CD14-positive monocyte (primary cell): ENCODE measurements around the gene CELF2. TPM values are rescaled to one million over a fixed set of nuclear protein-coding genes. Genes with fewer than 3 reads are reported as not detected.
A peak's percentile ranks its signal among the peaks of the same experiment; 100 is the strongest.

Source experiments
- DNase-seq, 3 donors: peaks; one replicate each; pipeline ENCODE4 v3.0.0-alpha.2; 2011 to 2022
- H2AFZ ChIP-seq: 2 replicates; pipeline ENCODE4 v1.6.0; 2012; ENCODE audit warnings: mild to moderate bottlenecking, low read depth, low read length, inconsistent platforms; ENCODE audit not compliant: insufficient read depth, poor library complexity, severe bottlenecking
- H3K27ac ChIP-seq, 2 donors: 1 replicate in 1 of 2; 2 replicates in 1 of 2; pipeline ENCODE4 v1.5.1; 2012 to 2013; ENCODE audit warnings: low read length in 2 of 2, control low read depth in 1 of 2, inconsistent platforms in 1 of 2, low read depth in 1 of 2, mild to moderate bottlenecking in 1 of 2
- H3K27me3 ChIP-seq, 2 donors: one replicate each; pipeline versions ENCODE4 v1.6.0 to v1.6.1; 2011 to 2013; ENCODE audit warnings: low read length in 2 of 2; ENCODE audit not compliant: control insufficient read depth in 2 of 2, insufficient read depth in 2 of 2
- H3K36me3 ChIP-seq, 2 donors: replicated peaks in 1 of 2; 1 replicate in 1 of 2; 2 replicates in 1 of 2; pipeline versions ENCODE4 v1.5.1 to v1.6.1; 2012 to 2013; ENCODE audit warnings: low read length in 2 of 2, control low read depth in 1 of 2, inconsistent platforms in 1 of 2, mild to moderate bottlenecking in 1 of 2; ENCODE audit not compliant: insufficient read depth in 2 of 2, control insufficient read depth in 1 of 2
- H3K4me1 ChIP-seq, 2 donors: 1 replicate in 1 of 2; 2 replicates in 1 of 2; pipeline versions ENCODE4 v1.5.1 to v1.6.1; 2012 to 2013; ENCODE audit warnings: low read length in 2 of 2, control low read depth in 1 of 2, inconsistent platforms in 1 of 2, mild to moderate bottlenecking in 1 of 2, moderate library complexity in 1 of 2; ENCODE audit not compliant: insufficient read depth in 2 of 2, control insufficient read depth in 1 of 2
- H3K4me2 ChIP-seq: replicated peaks from 2 replicates; pipeline ENCODE3; 2012; ENCODE audit warnings: low read length, moderate library complexity, mild to moderate bottlenecking; ENCODE audit not compliant: poor library complexity, severe bottlenecking; ENCODE audit errors: extremely low read depth
- H3K4me3 ChIP-seq, 3 experiments: fragments of 200-600 bp in 1 of 3; sonication (generic) in 1 of 3; replicated peaks in 1 of 3; 1 replicate in 2 of 3; 2 replicates in 1 of 3; pipeline ENCODE4 v1.5.1; 2011 to 2013; ENCODE audit warnings: low read length in 3 of 3, mild to moderate bottlenecking in 3 of 3, control low read depth in 2 of 3, low read depth in 2 of 3, inconsistent platforms in 1 of 3, moderate library complexity in 1 of 3
- H3K79me2 ChIP-seq: 2 replicates; pipeline ENCODE4 v1.6.0; 2012; ENCODE audit warnings: mild to moderate bottlenecking, control low read depth, inconsistent platforms, low read length, moderate library complexity; ENCODE audit not compliant: insufficient read depth
- H3K9ac ChIP-seq: 2 replicates; pipeline ENCODE4 v1.6.0; 2017; ENCODE audit warnings: low read length, mild to moderate bottlenecking; ENCODE audit not compliant: insufficient read depth, poor library complexity, severe bottlenecking
- H3K9me3 ChIP-seq, 2 donors: replicated peaks in 1 of 2; 1 replicate in 1 of 2; 2 replicates in 1 of 2; pipeline versions ENCODE4 v1.5.1 to v1.6.1; 2012 to 2013; ENCODE audit warnings: low read length in 2 of 2, control low read depth in 1 of 2; ENCODE audit not compliant: control insufficient read depth in 1 of 2, insufficient read depth in 1 of 2
- H4K20me1 ChIP-seq: 2 replicates; pipeline ENCODE4 v1.6.0; 2012; ENCODE audit warnings: mild to moderate bottlenecking, low read length, control low read depth, moderate library complexity; ENCODE audit not compliant: insufficient read depth
- H3K27ac Mint-ChIP-seq, 7 donors: one replicate each; pipeline ENCODE4 v1.8.0; 2020; ENCODE audit warnings: mild to moderate bottlenecking in 7 of 7, mixed read lengths in 7 of 7, moderate library complexity in 6 of 7, inconsistent platforms in 2 of 7
- H3K27me3 Mint-ChIP-seq, 3 donors: one replicate each; pipeline ENCODE4 v1.8.0; 2021 to 2022; ENCODE audit warnings: low read depth in 3 of 3, mild to moderate bottlenecking in 3 of 3, mixed read lengths in 3 of 3, moderate library complexity in 3 of 3, inconsistent platforms in 1 of 3
- H3K36me3 Mint-ChIP-seq, 2 donors: one replicate each; pipeline ENCODE4 v1.8.0; 2020; ENCODE audit warnings: mixed read lengths in 2 of 2, inconsistent platforms in 1 of 2, mild to moderate bottlenecking in 1 of 2
- H3K4me1 Mint-ChIP-seq: one replicate; pipeline ENCODE4 v1.8.0; 2020; ENCODE audit warnings: mild to moderate bottlenecking, mixed read lengths
- H3K4me3 Mint-ChIP-seq, 2 donors: one replicate each; pipeline ENCODE4 v1.8.0; 2020; ENCODE audit warnings: mild to moderate bottlenecking in 2 of 2, mixed read lengths in 2 of 2, moderate library complexity in 1 of 2
- H3K9me3 Mint-ChIP-seq, 7 donors: one replicate each; pipeline ENCODE4 v1.8.0; 2020 to 2022; ENCODE audit warnings: mixed read lengths in 7 of 7, mild to moderate bottlenecking in 6 of 7, moderate library complexity in 6 of 7, inconsistent platforms in 2 of 7
- WGBS: methylation state at CpG from one replicate; pipeline ENCODE4 v1.1.5; 2013; ENCODE audit warnings: missing lambda C conversion rate; ENCODE audit not compliant: insufficient coverage; 5-methylcytosine and 5-hydroxymethylcytosine counted together
- intact Hi-C, 2 donors: fragments of 100-400 bp; cut with micrococcal nuclease; formaldehyde crosslinking; loops; one replicate each; pipeline versions ENCODE4 v1.15.0 to v1.15.1; 2023
- polyA plus RNA-seq, 3 donors: library from polyadenylated mRNA; depleted of rRNA in 1 of 3; unstranded in 2 of 3; stranded (reverse) in 1 of 3; fragments of 300-500 nt in 2 of 3; fragments of >200 nt in 1 of 3; fragmentation: Illumina TruSeq in 2 of 3; gene quantifications; 1 replicate in 2 of 3; 2 replicates in 1 of 3; pipeline ENCODE4 v1.2.3, GENCODE V29; 2012 to 2021
- TF ChIP-seq, protein P1 (sequence below): fragments of 200-600 bp; IDR thresholded peaks from one replicate; pipeline ENCODE4 v1.8.0; 2022; ENCODE audit warnings: antibody characterized with exemption, mild to moderate bottlenecking

CELF2 gene
- polyA plus RNA-seq, 3 donors = 53.5 to 93.3 (median 80.5) TPM

GRCh38 chr10:11263767-11264166 lies 246.1 kb downstream of the CELF2 start:
- H2AFZ ChIP-seq = no peak overlapping the region
- H4K20me1 ChIP-seq = peaks cover 100% of the 10 kb centered on the region
- no peak for DNase-seq
- WGBS = 100% methylated on average over 2 of the region's 3 CpGs
- H3K36me3 ChIP-seq = peaks cover 97 to 100% of the 10 kb centered on the region in 2 donors
- H3K4me1 ChIP-seq = peaks cover 4 to 5% of the 10 kb centered on the region in 2 donors
- H3K9ac ChIP-seq = no peak overlapping the region
- no peaks in the 10 kb centered on the region for H3K27me3 ChIP-seq
- Mint-ChIP-seq H3K27ac (peak overlapping the region in 1 of 7 donors; percentile 58), H3K27me3 (no peaks in the 10 kb centered on the region), H3K36me3 (peaks cover 89 to 97% of the 10 kb centered on the region in 2 donors), H3K4me3 (no peak overlapping the region), H3K9me3 (no peaks in the 10 kb centered on the region), H3K4me1 (peaks cover 5% of the 10 kb centered on the region)
- H3K27ac ChIP-seq = peak overlapping the region in 1 of 2 donors; percentile 38
- no peak overlapping the region for H3K4me3 ChIP-seq
- no peaks in the 10 kb centered on the region for H3K9me3 ChIP-seq
- TF ChIP-seq, protein P1, sequence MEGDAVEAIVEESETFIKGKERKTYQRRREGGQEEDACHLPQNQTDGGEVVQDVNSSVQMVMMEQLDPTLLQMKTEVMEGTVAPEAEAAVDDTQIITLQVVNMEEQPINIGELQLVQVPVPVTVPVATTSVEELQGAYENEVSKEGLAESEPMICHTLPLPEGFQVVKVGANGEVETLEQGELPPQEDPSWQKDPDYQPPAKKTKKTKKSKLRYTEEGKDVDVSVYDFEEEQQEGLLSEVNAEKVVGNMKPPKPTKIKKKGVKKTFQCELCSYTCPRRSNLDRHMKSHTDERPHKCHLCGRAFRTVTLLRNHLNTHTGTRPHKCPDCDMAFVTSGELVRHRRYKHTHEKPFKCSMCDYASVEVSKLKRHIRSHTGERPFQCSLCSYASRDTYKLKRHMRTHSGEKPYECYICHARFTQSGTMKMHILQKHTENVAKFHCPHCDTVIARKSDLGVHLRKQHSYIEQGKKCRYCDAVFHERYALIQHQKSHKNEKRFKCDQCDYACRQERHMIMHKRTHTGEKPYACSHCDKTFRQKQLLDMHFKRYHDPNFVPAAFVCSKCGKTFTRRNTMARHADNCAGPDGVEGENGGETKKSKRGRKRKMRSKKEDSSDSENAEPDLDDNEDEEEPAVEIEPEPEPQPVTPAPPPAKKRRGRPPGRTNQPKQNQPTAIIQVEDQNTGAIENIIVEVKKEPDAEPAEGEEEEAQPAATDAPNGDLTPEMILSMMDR = no peak
- peaks cover 100% of the 10 kb centered on the region for H3K79me2 ChIP-seq
- intact Hi-C loops = no loop called here
- H3K4me2 ChIP-seq = no peak overlapping the region

DNA sequence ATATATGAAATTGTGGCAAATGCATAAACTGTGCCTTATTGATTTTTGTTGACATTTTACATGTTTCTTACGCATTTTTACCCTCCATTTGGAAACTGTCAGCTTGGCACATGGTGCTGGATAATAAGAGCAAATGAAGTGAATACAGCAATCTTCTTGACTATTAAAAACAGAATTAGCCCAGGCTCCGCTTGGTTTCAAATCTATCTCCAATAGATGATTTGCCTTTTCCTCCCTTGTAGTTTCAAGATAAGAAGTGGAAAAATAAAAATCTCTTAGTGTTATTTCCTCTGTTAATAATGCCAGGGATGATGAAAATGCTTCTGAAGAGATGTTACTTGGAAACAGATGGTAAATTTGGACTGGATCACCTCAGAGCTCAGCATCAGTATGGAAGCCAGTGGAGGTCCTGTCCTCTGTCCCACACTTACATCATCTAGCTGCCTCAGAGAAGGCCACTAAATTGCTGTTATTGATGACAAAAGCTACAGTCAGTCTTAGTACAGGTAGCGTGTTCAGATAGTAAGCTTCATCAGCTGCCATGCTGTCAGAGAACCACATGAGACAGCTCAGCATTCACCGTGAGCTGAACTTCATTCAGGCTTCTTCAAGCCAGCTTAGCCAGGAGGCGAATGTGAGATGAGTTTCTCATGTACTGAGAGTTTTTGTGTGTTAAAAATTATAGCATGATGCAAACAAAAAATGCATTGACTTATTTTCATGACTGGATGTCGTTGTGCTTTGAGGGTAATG lies 246.8 kb downstream of the CELF2 start:
- no peaks in the 10 kb centered on the region for H3K4me1 Mint-ChIP-seq
- Histone ChIP-seq H3K36me3 (peaks cover 97 to 100% of the 10 kb centered on the region in 2 donors), H3K79me2 (peaks cover 100% of the 10 kb centered on the region), H4K20me1 (peaks cover 100% of the 10 kb centered on the region), H3K9ac (no peak overlapping the region), H3K4me1 (no peaks in the 10 kb centered on the region), H3K27ac (peak overlapping the region in 1 of 2 donors; percentile 38), H3K4me3 (no peak overlapping the region), H3K9me3 (no peaks in the 10 kb centered on the region), H3K27me3 (no peaks in the 10 kb centered on the region), H3K4me2 (no peak overlapping the region), H2AFZ (no peak overlapping the region)
- no peaks in the 10 kb centered on the region for H3K27me3 Mint-ChIP-seq
- no peak for DNase-seq
- TF ChIP-seq, protein P1 = no peak
- 98% methylated on average over 4 of the region's 6 CpGs for WGBS
- intact Hi-C loops = no loop called here
- no peaks in the 10 kb centered on the region for H3K9me3 Mint-ChIP-seq
- peak overlapping the region in 2 of 7 donors; percentile 12 to 46 for H3K27ac Mint-ChIP-seq
- no peak overlapping the region for H3K4me3 Mint-ChIP-seq
- H3K36me3 Mint-ChIP-seq = peaks cover 89 to 97% of the 10 kb centered on the region in 2 donors
